Measurements from ENCODE around the gene ATN1.
A peak's percentile ranks its signal among the peaks of the same experiment; 100 is the strongest.

The ATN1 gene

GRCh38 chr12:6929466-6930452, 2.0 kb downstream of the ATN1 start:
- peak overlapping the region; percentile 93 for H3K4me3 Mint-ChIP-seq
- peaks cover 62% of the 10 kb centered on the region for H3K4me1 Mint-ChIP-seq
- H3K36me3 Mint-ChIP-seq = peaks cover 4% of the 10 kb centered on the region
- H3K27me3 Mint-ChIP-seq = no peaks in the 10 kb centered on the region
- H3K27ac Mint-ChIP-seq = peak overlapping the region; percentile 98
- no peaks in the 10 kb centered on the region for H3K9me3 Mint-ChIP-seq

- H3K36me3 Mint-ChIP-seq = peaks cover 8% of the 10 kb centered on the region
- H3K4me1 Mint-ChIP-seq = peaks cover 72% of the 10 kb centered on the region
- H3K27ac Mint-ChIP-seq = peak overlapping the region; percentile 93
- no peak overlapping the region for H3K4me3 Mint-ChIP-seq
- H3K9me3 Mint-ChIP-seq = no peaks in the 10 kb centered on the region
- no peaks in the 10 kb centered on the region for H3K27me3 Mint-ChIP-seq
Observed at GRCh38 chr12:6932766-6933165, 5.0 kb downstream of the ATN1 start.

- H3K4me3 Mint-ChIP-seq = peak overlapping the region; percentile 20
- H3K27me3 Mint-ChIP-seq = no peaks in the 10 kb centered on the region
- H3K36me3 Mint-ChIP-seq = peaks cover 9% of the 10 kb centered on the region
- H3K9me3 Mint-ChIP-seq = no peaks in the 10 kb centered on the region
- peak overlapping the region; percentile 79 for H3K27ac Mint-ChIP-seq
- peaks cover 72% of the 10 kb centered on the region for H3K4me1 Mint-ChIP-seq
Observed at GRCh38 chr12:6934110-6934509, 6.4 kb downstream of the ATN1 start.

- Mint-ChIP-seq H3K4me1 (peaks cover 66% of the 10 kb centered on the region), H3K36me3 (peaks cover 11% of the 10 kb centered on the region), H3K27ac (peak overlapping the region; percentile 98)
Observed at GRCh38 chr12:6935371-6936193, 7.8 kb downstream of the ATN1 start.

GRCh38 chr12:6936194-6936635, 8.5 kb downstream of the ATN1 start:
- H3K27ac Mint-ChIP-seq = peak overlapping the region; percentile 98
- H3K4me3 Mint-ChIP-seq = peak overlapping the region; percentile 92

More at GRCh38 chr12:6935371-6936193, 7.8 kb downstream of the ATN1 start:
- Mint-ChIP-seq H3K9me3 (no peaks in the 10 kb centered on the region), H3K4me3 (peak overlapping the region; percentile 92), H3K27me3 (no peaks in the 10 kb centered on the region)

GRCh38 chr12:6936636-6937480, 9.1 kb downstream of the ATN1 start:
- Mint-ChIP-seq H3K36me3 (peaks cover 12% of the 10 kb centered on the region), H3K4me1 (peaks cover 61% of the 10 kb centered on the region), H3K27me3 (no peaks in the 10 kb centered on the region), H3K9me3 (no peaks in the 10 kb centered on the region), H3K4me3 (peak overlapping the region; percentile 92), H3K27ac (peak overlapping the region; percentile 98)

More at GRCh38 chr12:6936194-6936635, 8.5 kb downstream of the ATN1 start:
- Mint-ChIP-seq H3K27me3 (no peaks in the 10 kb centered on the region), H3K36me3 (peaks cover 12% of the 10 kb centered on the region), H3K9me3 (no peaks in the 10 kb centered on the region), H3K4me1 (peaks cover 61% of the 10 kb centered on the region)

- peak overlapping the region; percentile 98 for H3K27ac Mint-ChIP-seq
- peak overlapping the region; percentile 92 for H3K4me3 Mint-ChIP-seq
- H3K36me3 Mint-ChIP-seq = peaks cover 12% of the 10 kb centered on the region
- H3K27me3 Mint-ChIP-seq = no peaks in the 10 kb centered on the region
- H3K4me1 Mint-ChIP-seq = peaks cover 59% of the 10 kb centered on the region
- no peaks in the 10 kb centered on the region for H3K9me3 Mint-ChIP-seq
Observed at GRCh38 chr12:6937481-6938352, 10.0 kb downstream of the ATN1 start.

- Mint-ChIP-seq H3K27ac (peak overlapping the region; percentile 98), H3K27me3 (no peaks in the 10 kb centered on the region), H3K4me3 (peak overlapping the region; percentile 92), H3K9me3 (no peaks in the 10 kb centered on the region), H3K36me3 (peaks cover 12% of the 10 kb centered on the region), H3K4me1 (peaks cover 61% of the 10 kb centered on the region)
Observed at GRCh38 chr12:6938353-6939190, 10.8 kb downstream of the ATN1 start.

- peak overlapping the region; percentile 51 for H3K4me3 Mint-ChIP-seq
- peaks cover 12% of the 10 kb centered on the region for H3K36me3 Mint-ChIP-seq
- peak overlapping the region; percentile 72 for H3K27ac Mint-ChIP-seq
- H3K9me3 Mint-ChIP-seq = no peaks in the 10 kb centered on the region
- H3K4me1 Mint-ChIP-seq = peaks cover 56% of the 10 kb centered on the region
- no peaks in the 10 kb centered on the region for H3K27me3 Mint-ChIP-seq
Observed at GRCh38 chr12:6939191-6939540, 11.4 kb downstream of the ATN1 start.

GRCh38 chr12:6941267-6941666, 13.5 kb downstream of the ATN1 start:
- Mint-ChIP-seq H3K36me3 (peaks cover 5% of the 10 kb centered on the region), H3K27ac (peak overlapping the region; percentile 23), H3K27me3 (no peaks in the 10 kb centered on the region)

GRCh38 chr12:6941782-6942181, 14.0 kb downstream of the ATN1 start:
- H3K9me3 Mint-ChIP-seq = no peaks in the 10 kb centered on the region
- H3K27ac Mint-ChIP-seq = no peak overlapping the region
- H3K27me3 Mint-ChIP-seq = no peaks in the 10 kb centered on the region
- H3K4me3 Mint-ChIP-seq = no peak overlapping the region
- peaks cover 6% of the 10 kb centered on the region for H3K36me3 Mint-ChIP-seq
- H3K4me1 Mint-ChIP-seq = peaks cover 57% of the 10 kb centered on the region

More at GRCh38 chr12:6941267-6941666, 13.5 kb downstream of the ATN1 start:
- Mint-ChIP-seq H3K4me1 (peaks cover 57% of the 10 kb centered on the region), H3K9me3 (no peaks in the 10 kb centered on the region), H3K4me3 (no peak overlapping the region)

- Mint-ChIP-seq H3K27me3 (no peaks in the 10 kb centered on the region), H3K4me1 (peaks cover 61% of the 10 kb centered on the region), H3K27ac (peak overlapping the region; percentile 85), H3K36me3 (peaks cover 9% of the 10 kb centered on the region), H3K9me3 (no peaks in the 10 kb centered on the region), H3K4me3 (peak overlapping the region; percentile 24)
Observed at GRCh38 chr12:6942331-6942665, 14.5 kb downstream of the ATN1 start.

- Mint-ChIP-seq H3K36me3 (peaks cover 9% of the 10 kb centered on the region), H3K4me1 (peaks cover 67% of the 10 kb centered on the region), H3K27ac (peak overlapping the region; percentile 100), H3K4me3 (peak overlapping the region; percentile 99), H3K9me3 (no peaks in the 10 kb centered on the region), H3K27me3 (no peaks in the 10 kb centered on the region)
Observed at GRCh38 chr12:6943389-6943721, 15.6 kb downstream of the ATN1 start.
